Thoracic aorta (tissue), 2 donors: ENCODE results near the gene RASSF5. TPM values are rescaled to one million over a fixed set of nuclear protein-coding genes. Genes with fewer than 3 reads are reported as not detected.
A peak's percentile ranks its signal among the peaks of the same experiment; 100 is the strongest.

Source experiments
- ATAC-seq: fragments of 150-250 bp; one replicate; pipeline ENCODE4 v1.8.0; 2017; ENCODE audit warnings: low read depth; ENCODE audit not compliant: insufficient number of reproducible peaks, low FRiP score
- DNase-seq: peaks from one replicate; pipeline ENCODE4 v3.0.0-alpha.2; 2020; ENCODE audit warnings: low spot score
- H3K27ac ChIP-seq, 2 donors: fragments of 200-600 bp; sonication (generic); 1 replicate in 1 of 2; 2 replicates in 1 of 2; pipeline ENCODE4 v1.5.1; 2016; ENCODE audit warnings: mild to moderate bottlenecking in 2 of 2, moderate library complexity in 2 of 2
- H3K27me3 ChIP-seq: fragments of 200-600 bp; sonication (generic); replicated peaks from 2 replicates; pipeline ENCODE4 v1.6.0; 2016; ENCODE audit warnings: mild to moderate bottlenecking; ENCODE audit not compliant: insufficient read depth
- H3K36me3 ChIP-seq: fragments of 200-600 bp; sonication (generic); one replicate; pipeline ENCODE4 v1.5.1; 2016
- H3K4me1 ChIP-seq, 2 donors: fragments of 200-600 bp; sonication (generic); 1 replicate in 1 of 2; 2 replicates in 1 of 2; pipeline versions ENCODE4 v1.5.1 to v1.6.0; 2016; ENCODE audit warnings: low read depth in 2 of 2, mild to moderate bottlenecking in 1 of 2; ENCODE audit not compliant: control insufficient read depth in 1 of 2
- H3K4me3 ChIP-seq: fragments of 200-600 bp; sonication (generic); 2 replicates; pipeline ENCODE4 v1.5.1; 2016; ENCODE audit warnings: mild to moderate bottlenecking
- H3K9me3 ChIP-seq: fragments of 200-600 bp; sonication (generic); 2 replicates; pipeline ENCODE4 v1.5.1; 2016
- CTCF ChIP-seq: fragments of 200-600 bp; sonication (generic); IDR thresholded peaks from one replicate; pipeline ENCODE4 v1.5.1; 2019; ENCODE audit warnings: antibody characterized with exemption
- total RNA-seq, 2 donors: library from RNA; depleted of rRNA; stranded (reverse); fragments of >200 nt; gene quantifications; one replicate each; pipeline versions ENCODE4 v1.1.0 to v1.2.3, GENCODE V29; 2016

Gene RASSF5
- total RNA-seq, 2 donors from 2014 or later = 21.7 to 22.8 TPM

- Histone ChIP-seq H3K27ac (no peak overlapping the region), H3K27me3 (no peaks in the 10 kb centered on the region), H3K9me3 (no peaks in the 10 kb centered on the region), H3K36me3 (peaks cover 5% of the 10 kb centered on the region), H3K4me3 (no peak overlapping the region), H3K4me1 (peaks cover 8 to 15% of the 10 kb centered on the region in 2 donors)
- DNase-seq (no peak), ATAC-seq (no peak)
- TF ChIP-seq CTCF = no peak
These were observed 31.7 kb downstream of the RASSF5 start for GRCh38 chr1:206538901-206539640.

- no peak for TF ChIP-seq CTCF
- Histone ChIP-seq H3K27me3 (no peaks in the 10 kb centered on the region), H3K4me3 (no peak overlapping the region), H3K4me1 (peaks cover 8 to 19% of the 10 kb centered on the region in 2 donors), H3K36me3 (peaks cover 5% of the 10 kb centered on the region), H3K27ac (peak overlapping the region; percentile 62 to 72), H3K9me3 (no peaks in the 10 kb centered on the region)
- ATAC-seq (peak; percentile 63), DNase-seq (peak; percentile 57)
These were observed 32.9 kb downstream of the RASSF5 start for GRCh38 chr1:206540044-206540780.

- ATAC-seq = no peak
- H3K27ac ChIP-seq = peak overlapping the region; percentile 62 to 72
- DNase-seq = no peak
- H3K4me1 ChIP-seq = peaks cover 8 to 19% of the 10 kb centered on the region in 2 donors
- no peak for TF ChIP-seq CTCF
- no peaks in the 10 kb centered on the region for H3K27me3 ChIP-seq
- peaks cover 5% of the 10 kb centered on the region for H3K36me3 ChIP-seq
- H3K9me3 ChIP-seq = no peaks in the 10 kb centered on the region
- no peak overlapping the region for H3K4me3 ChIP-seq
These were observed 34.0 kb downstream of the RASSF5 start for GRCh38 chr1:206541236-206541833.

GRCh38 chr1:206544562-206545257 lies 37.4 kb downstream of the RASSF5 start:
- Histone ChIP-seq H3K9me3 (no peaks in the 10 kb centered on the region), H3K36me3 (no peaks in the 10 kb centered on the region), H3K27ac (no peak overlapping the region), H3K4me1 (peaks cover 8 to 13% of the 10 kb centered on the region in 2 donors), H3K27me3 (no peaks in the 10 kb centered on the region), H3K4me3 (no peak overlapping the region)
- peak; percentile 32 for DNase-seq
- peak; percentile 87 for TF ChIP-seq CTCF
- no peak for ATAC-seq
